ENCODE measurements around the gene TPST1.
"Not testable (repeated sequence)": the region's sequence is repeated elsewhere in the genome, so short reads cannot be mapped to it uniquely, and the experiment has no call there.

TPST1 gene

DNA sequence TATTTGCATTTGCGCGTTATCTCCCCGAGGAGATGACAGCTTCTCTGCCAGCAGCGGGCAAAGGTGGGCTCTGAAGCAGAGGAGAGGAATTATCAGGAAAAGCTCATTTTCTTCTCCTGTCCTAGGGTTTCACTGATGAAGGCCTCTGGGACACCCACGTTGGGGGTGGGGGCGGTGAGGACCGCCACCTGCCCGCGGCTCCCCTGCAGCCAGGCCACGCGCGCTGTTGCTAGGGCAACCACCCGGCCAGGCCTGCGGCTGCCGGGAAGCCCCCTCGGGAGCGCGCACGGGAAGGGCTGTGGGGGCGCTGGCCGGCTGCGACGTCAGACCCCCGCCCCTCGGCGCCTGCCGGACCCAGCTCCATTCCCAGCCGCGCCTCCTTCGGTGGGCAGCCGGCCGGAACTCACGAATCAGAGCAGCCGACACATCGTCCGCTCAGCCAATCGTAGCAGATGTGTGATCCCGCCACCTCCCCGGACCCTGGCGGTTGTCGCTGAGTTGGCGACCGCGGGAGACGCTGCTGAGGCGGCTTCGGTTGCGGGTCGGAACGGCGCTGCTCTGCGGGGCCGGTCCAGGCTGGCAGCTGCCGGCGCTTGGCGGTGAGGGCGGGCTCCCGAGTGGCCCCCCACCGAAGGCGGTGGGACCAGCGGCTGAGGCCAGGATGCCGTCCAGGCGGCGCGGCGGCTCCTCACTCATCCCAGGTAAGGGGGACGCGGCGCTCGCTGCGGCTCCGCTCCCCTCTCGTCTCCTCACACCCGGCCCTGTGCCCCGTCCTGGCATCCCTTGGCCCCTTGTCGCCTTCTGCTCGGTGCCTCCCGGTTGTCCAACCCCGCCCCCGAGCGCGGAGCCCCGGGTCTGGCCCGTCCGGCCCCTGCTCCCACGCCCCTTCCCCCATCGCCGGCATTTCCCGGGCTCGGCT lies at the start of gene TPST1:
TPST1 (plus strand) TSS at position 513 of the 919 bp plus-strand sequence. CDS start 35,092 bp downstream, outside the sequence.
- peak; percentile 75 to 81 for DNase-seq

GRCh38 chr7:66156035-66156434 lies 49.1 kb upstream of the TPST1 start:
- DNase-seq, result not testable (repeated sequence)

GRCh38 chr7:66157060-66157459 lies 48.1 kb upstream of the TPST1 start:
- DNase-seq, result no peak

DNA sequence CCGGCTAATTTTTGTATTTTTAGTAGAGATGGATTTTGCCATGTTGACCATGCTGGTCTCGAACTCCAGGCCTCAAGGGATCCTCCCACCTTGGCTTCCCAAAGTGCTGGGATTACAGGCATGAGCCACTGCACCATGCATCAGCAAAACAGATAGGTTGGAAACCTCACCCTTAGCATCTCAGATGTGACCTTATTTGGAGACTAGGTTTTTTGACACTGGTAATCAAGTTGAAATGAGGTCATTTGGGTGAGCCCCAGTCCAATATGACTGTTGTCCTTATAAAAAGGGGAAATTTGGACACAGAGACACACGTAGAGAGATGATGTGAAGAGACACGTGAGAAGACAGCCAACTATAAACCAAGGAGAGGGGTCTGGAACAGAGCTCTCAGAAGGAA lies 42.5 kb upstream of the TPST1 start:
- no peak for DNase-seq

DNA sequence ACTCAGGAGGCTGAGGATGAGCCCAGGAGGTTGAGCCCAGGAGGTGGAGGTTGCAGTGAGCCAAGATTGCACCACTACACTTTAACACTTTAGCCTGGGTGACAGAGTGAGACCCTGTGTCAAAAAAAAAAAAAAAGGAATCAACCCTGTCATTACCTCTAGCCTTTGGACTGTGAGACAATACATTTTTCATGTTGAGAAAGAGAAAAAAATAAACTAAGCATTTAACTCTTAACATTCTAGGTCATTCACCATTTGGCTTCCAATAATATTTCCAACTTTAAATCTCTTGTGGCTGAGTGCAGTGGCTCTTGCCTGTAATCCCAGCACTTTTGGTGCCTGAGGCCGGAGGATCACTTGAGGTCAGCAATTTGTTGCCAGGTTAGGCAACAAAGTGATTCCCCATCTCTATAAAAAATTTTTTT lies 41.9 kb upstream of the TPST1 start:
- no peak for DNase-seq

- no peak for DNase-seq
Measured at GRCh38 chr7:66164356-66164755, 40.8 kb upstream of the TPST1 start.

GRCh38 chr7:66167773-66168387 lies 37.3 kb upstream of the TPST1 start:
- DNase-seq, result no peak

- no peak for DNase-seq
Measured at GRCh38 chr7:66169616-66170015, 35.5 kb upstream of the TPST1 start.

- no peak for DNase-seq
Measured at GRCh38 chr7:66170309-66171231, 34.6 kb upstream of the TPST1 start.

DNA sequence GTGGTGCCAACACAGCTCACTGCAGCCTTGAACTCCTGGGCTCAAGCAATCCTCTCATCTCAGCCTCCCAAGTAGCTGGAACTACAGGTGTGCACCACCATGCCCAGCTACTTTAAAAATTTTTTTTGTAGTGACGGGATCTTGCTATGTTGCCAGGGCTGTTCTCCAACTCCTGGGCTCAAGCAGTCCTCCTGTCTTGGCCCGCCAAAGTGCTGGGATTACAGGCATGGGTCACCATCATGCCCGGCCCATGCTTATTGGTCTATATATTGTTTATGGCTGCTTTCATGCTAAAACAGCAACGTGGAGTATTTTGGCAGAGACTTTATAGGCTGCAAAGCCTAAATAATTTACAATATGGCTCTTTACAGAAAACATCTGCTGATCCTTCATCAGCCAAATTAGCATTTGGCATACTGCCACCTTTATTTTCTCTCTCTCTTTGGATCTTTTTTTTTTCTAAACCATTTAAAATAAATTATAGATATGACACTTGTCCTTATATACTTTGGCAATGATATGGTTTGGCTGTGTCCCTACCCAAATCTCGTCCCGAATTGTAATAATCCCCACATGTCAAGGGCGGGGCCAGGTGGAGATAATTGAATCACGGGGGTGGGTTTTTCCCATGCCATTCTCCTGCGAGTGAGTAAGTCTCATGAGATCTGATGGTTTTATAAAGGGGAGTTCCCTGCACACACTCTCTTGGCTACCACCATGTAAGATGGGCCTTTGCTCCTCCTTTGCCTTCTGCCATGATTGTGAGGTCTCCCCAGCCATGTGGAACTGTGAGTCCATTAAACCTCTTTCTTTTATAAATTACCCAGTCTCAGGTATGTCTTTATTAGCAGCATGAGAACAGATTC lies 32.4 kb upstream of the TPST1 start:
- not testable (repeated sequence) for DNase-seq

- DNase-seq, result no peak
Measured at GRCh38 chr7:66173856-66174255, 31.3 kb upstream of the TPST1 start.

- not testable (repeated sequence) for DNase-seq
Measured at GRCh38 chr7:66175006-66175405, 30.1 kb upstream of the TPST1 start.

GRCh38 chr7:66176914-66177313 lies 28.2 kb upstream of the TPST1 start:
- DNase-seq, result no peak

- DNase-seq, result no peak
Measured at GRCh38 chr7:66178258-66178657, 26.9 kb upstream of the TPST1 start.

DNA sequence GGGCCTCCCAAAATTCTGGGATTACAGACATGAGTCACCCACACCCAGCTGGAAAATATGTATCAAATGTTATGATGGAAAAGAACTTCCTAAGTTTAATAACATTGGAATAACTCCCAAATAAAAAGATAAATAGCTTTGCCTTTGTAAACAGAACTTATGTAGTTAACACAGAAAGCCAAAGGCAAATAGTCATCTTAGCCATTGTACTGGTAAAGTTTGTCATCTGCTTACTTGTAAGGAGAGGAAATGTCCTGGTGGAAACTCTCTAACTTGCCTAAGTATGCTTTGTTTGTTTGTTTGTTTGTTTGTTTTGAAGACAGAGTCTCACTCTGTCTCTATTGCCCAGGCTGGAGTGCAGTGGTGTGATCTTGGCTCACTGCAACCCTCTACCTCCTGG lies 23.8 kb upstream of the TPST1 start:
- no peak for DNase-seq

- DNase-seq, result no peak
Measured at GRCh38 chr7:66181845-66182244, 23.3 kb upstream of the TPST1 start.

GRCh38 chr7:66182920-66183319 lies 22.2 kb upstream of the TPST1 start:
- DNase-seq, result no peak

DNA sequence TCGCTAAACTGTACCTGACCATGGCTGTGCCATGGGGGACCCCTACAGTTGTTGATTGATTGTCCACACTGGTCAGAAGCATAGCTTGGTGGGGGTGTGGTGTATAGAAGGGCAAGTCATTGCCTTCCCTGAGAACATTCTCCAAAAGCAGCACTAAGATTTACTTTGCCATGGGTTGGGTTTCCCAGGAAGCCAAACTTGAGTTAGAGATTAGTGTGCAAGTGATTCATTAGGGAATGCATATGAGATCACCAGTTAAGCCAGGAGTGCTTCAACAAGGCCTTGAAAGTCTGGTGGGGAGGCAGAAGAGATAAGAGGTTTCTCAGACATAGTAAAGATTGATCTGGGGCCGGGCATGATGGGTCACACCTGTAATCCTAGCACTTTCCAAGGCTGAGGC lies 21.4 kb upstream of the TPST1 start:
- no peak for DNase-seq

DNA sequence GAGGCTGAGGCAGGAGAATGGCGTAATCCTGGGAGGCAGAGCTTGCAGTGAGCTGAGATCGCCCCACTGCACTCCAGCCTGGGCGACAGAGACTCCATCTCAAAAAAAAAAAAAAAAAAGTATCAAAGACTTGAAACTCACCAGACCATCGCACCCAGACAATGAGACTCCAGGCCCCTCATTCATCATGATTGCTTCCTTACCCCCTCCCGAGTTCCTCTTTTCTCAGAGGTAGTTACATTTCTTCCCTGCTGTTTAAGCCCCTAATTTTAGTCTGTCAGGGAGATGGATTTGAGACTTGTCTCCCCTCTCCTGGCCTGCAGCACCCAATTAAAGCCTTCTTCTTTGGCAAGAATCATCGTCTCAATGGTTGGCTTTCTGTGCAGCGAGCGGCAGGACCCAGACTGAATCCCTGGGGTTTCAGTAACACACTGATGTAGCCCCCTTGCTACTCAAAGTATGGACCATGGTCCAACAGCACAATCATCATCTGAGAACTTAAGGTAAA lies 19.4 kb upstream of the TPST1 start:
- DNase-seq, result no peak

DNA sequence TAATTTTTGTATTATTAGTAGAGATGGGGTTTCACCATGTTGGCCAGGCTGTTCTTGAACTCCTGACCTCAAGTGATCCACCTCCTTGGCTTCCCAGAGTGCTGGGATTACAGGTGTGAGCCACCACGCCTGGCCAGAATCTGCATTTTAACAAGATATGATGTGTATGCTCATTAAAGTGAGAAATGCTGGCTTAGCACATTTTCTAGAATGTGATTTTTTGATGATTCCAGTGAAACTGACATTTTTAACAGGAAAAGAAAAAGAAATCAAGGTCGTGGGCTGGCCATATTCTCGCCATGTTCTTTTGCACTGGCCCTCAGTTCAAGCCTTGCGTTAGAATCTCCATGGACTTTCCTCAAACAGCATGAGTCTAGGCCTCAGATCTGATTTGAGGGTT lies 18.1 kb upstream of the TPST1 start:
- DNase-seq, result no peak

DNA sequence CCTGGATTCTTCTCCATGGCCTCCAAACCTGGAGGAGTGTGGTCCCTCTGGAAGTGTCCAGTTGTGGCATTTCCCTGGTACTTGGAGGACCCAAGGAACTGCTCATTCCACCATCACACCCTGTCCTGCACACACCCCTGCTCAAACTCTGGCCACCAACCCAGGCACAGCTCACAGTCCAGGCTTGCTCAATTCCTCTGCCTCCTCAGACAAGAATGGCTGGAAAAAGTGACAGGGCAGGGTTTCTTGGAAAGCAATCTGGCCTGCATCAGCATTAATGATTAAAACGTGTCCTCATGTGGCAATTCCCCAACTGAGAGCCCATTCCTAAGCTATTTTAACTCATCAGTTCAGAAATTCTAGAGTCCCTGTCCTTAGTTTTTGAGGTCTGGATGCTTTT lies 17.2 kb upstream of the TPST1 start:
- no peak for DNase-seq

- no peak for DNase-seq
Measured at GRCh38 chr7:66188645-66189044, 16.5 kb upstream of the TPST1 start.

Measured in stimulated activated CD4-positive, alpha-beta T cell treated with anti-CD3 and anti-CD28 coated beads, Interleukin-2, amount 100 ng/mL, for 48 hours (primary cell).